Activated CD8-positive, alpha-beta memory T cell treated with anti-CD3 and anti-CD28 coated beads, Interleukin-2, amount 10 ng/mL, durations not matched to agents 7 days and 5 days (primary cell): ENCODE data around the gene ADSS1. TPM values are rescaled to one million over a fixed set of nuclear protein-coding genes. Genes with fewer than 3 reads are reported as not detected.

ENCODE experiments used
- ATAC-seq: fragments of 150-1000 bp; cut with Tn5 transposase; one replicate; pipeline ENCODE4 v1.10.0; 2021; ENCODE audit warnings: moderate library complexity
- CTCF ChIA-PET: fragments of 350-600 bp; sonication (Branson Sonifier 250); formaldehyde crosslinking; loops from one replicate; lab custom pipeline; 2021; ENCODE audit warnings: antibody characterized with exemption; lab: Charles Lee
- DNase-seq: peaks from one replicate; pipeline ENCODE4 v3.0.0-alpha.2; 2020
- H3K27ac Mint-ChIP-seq: one replicate; pipeline ENCODE4 v1.8.0; 2021; ENCODE audit warnings: mild to moderate bottlenecking, mixed read lengths
- H3K27me3 Mint-ChIP-seq: one replicate; pipeline ENCODE4 v1.8.0; 2021; ENCODE audit warnings: mixed read lengths
- H3K36me3 Mint-ChIP-seq: one replicate; pipeline ENCODE4 v1.8.0; 2021; ENCODE audit warnings: mild to moderate bottlenecking, mixed read lengths
- H3K4me1 Mint-ChIP-seq: one replicate; pipeline ENCODE4 v1.8.0; 2021; ENCODE audit warnings: mixed read lengths
- H3K4me3 Mint-ChIP-seq: one replicate; pipeline ENCODE4 v1.8.0; 2021; ENCODE audit warnings: mild to moderate bottlenecking, moderate library complexity, mixed read lengths
- H3K9me3 Mint-ChIP-seq: one replicate; pipeline ENCODE4 v1.8.0; 2022; ENCODE audit warnings: low read depth, mixed read lengths
- total RNA-seq, 2 experiments: library from RNA; stranded (reverse); gene quantifications; one replicate each; pipeline ENCODE4 v1.2.3, GENCODE V29; 2021

Gene ADSS1
- total RNA-seq, 2 experiments from 2014 or later, result 2.5 to 3.5 TPM

- Mint-ChIP-seq H3K4me1 (peaks cover 17% of the 10 kb centered on the region), H3K4me3 (no peak overlapping the region), H3K36me3 (no peaks in the 10 kb centered on the region), H3K27ac (no peak overlapping the region), H3K27me3 (no peaks in the 10 kb centered on the region), H3K9me3 (no peaks in the 10 kb centered on the region)
- CTCF ChIA-PET, result no interaction called here
- ATAC-seq (no peak), DNase-seq (no peak)
These were observed 25.2 kb upstream of the ADSS1 start for GRCh38 chr14:104698688-104699425.

- Mint-ChIP-seq H3K27me3 (no peaks in the 10 kb centered on the region), H3K27ac (no peak overlapping the region), H3K9me3 (no peaks in the 10 kb centered on the region), H3K4me3 (no peak overlapping the region), H3K4me1 (peaks cover 14% of the 10 kb centered on the region), H3K36me3 (peaks cover 2% of the 10 kb centered on the region)
- ATAC-seq, result no peak
- CTCF ChIA-PET, result no interaction called here
- DNase-seq, result no peak
These were observed 24.6 kb upstream of the ADSS1 start for GRCh38 chr14:104699426-104699748.

- no peak for DNase-seq
- no peaks in the 10 kb centered on the region for H3K9me3 Mint-ChIP-seq
- H3K27me3 Mint-ChIP-seq, result no peaks in the 10 kb centered on the region
- peaks cover 2% of the 10 kb centered on the region for H3K36me3 Mint-ChIP-seq
- H3K27ac Mint-ChIP-seq, result no peak overlapping the region
- CTCF ChIA-PET, result interaction anchor here (0.6 to 1.0 kb wide), 2 partner anchors 10 to 17 kb away, joined by 3 read pairs; no protein-coding TSS in a partner anchor
- no peak overlapping the region for H3K4me3 Mint-ChIP-seq
- no peak for ATAC-seq
- H3K4me1 Mint-ChIP-seq, result peaks cover 6% of the 10 kb centered on the region
These were observed 23.8 kb upstream of the ADSS1 start for GRCh38 chr14:104700225-104700651.

GRCh38 chr14:104700747-104701217 lies 23.2 kb upstream of the ADSS1 start:
- CTCF ChIA-PET, result interaction anchor here (0.6 to 1.0 kb wide), 2 partner anchors 11 to 17 kb away, joined by 3 read pairs; no protein-coding TSS in a partner anchor

GRCh38 chr14:104701383-104702076 lies 22.5 kb upstream of the ADSS1 start:
- CTCF ChIA-PET, result no interaction called here
- Mint-ChIP-seq H3K4me1 (no peaks in the 10 kb centered on the region), H3K27me3 (no peaks in the 10 kb centered on the region), H3K4me3 (no peak overlapping the region), H3K9me3 (no peaks in the 10 kb centered on the region), H3K27ac (no peak overlapping the region), H3K36me3 (peaks cover 2% of the 10 kb centered on the region)
- DNase-seq, result no peak
- ATAC-seq, result no peak

More at GRCh38 chr14:104700747-104701217, 23.2 kb upstream of the ADSS1 start:
- Mint-ChIP-seq H3K27ac (no peak overlapping the region), H3K4me1 (peaks cover 2% of the 10 kb centered on the region), H3K27me3 (no peaks in the 10 kb centered on the region), H3K4me3 (no peak overlapping the region), H3K36me3 (peaks cover 2% of the 10 kb centered on the region), H3K9me3 (no peaks in the 10 kb centered on the region)
- DNase-seq, result no peak
- no peak for ATAC-seq

GRCh38 chr14:104702106-104702505 lies 21.9 kb upstream of the ADSS1 start:
- no peak for ATAC-seq
- Mint-ChIP-seq H3K36me3 (peaks cover 2% of the 10 kb centered on the region), H3K4me1 (no peaks in the 10 kb centered on the region), H3K27me3 (no peaks in the 10 kb centered on the region), H3K9me3 (no peaks in the 10 kb centered on the region), H3K27ac (no peak overlapping the region), H3K4me3 (no peak overlapping the region)
- CTCF ChIA-PET, result no interaction called here
- no peak for DNase-seq

GRCh38 chr14:104702673-104703072 lies 21.4 kb upstream of the ADSS1 start:
- Mint-ChIP-seq H3K9me3 (no peaks in the 10 kb centered on the region), H3K36me3 (peaks cover 2% of the 10 kb centered on the region), H3K27ac (no peak overlapping the region), H3K27me3 (no peaks in the 10 kb centered on the region), H3K4me1 (no peaks in the 10 kb centered on the region), H3K4me3 (no peak overlapping the region)
- ATAC-seq (no peak), DNase-seq (no peak)
- CTCF ChIA-PET, result no interaction called here

GRCh38 chr14:104703269-104703668 lies 20.8 kb upstream of the ADSS1 start:
- no peak overlapping the region for H3K27ac Mint-ChIP-seq
- no peak overlapping the region for H3K4me3 Mint-ChIP-seq
- no peaks in the 10 kb centered on the region for H3K4me1 Mint-ChIP-seq
- ATAC-seq (no peak), DNase-seq (no peak)
- H3K9me3 Mint-ChIP-seq, result no peaks in the 10 kb centered on the region
- no peaks in the 10 kb centered on the region for H3K27me3 Mint-ChIP-seq
- H3K36me3 Mint-ChIP-seq, result peaks cover 2% of the 10 kb centered on the region
- CTCF ChIA-PET, result no interaction called here

GRCh38 chr14:104704252-104704651 lies 19.8 kb upstream of the ADSS1 start:
- CTCF ChIA-PET, result no interaction called here
- no peak overlapping the region for H3K27ac Mint-ChIP-seq
- DNase-seq, result no peak
- ATAC-seq, result no peak
- H3K9me3 Mint-ChIP-seq, result no peaks in the 10 kb centered on the region
- no peaks in the 10 kb centered on the region for H3K27me3 Mint-ChIP-seq
- no peaks in the 10 kb centered on the region for H3K4me1 Mint-ChIP-seq
- H3K36me3 Mint-ChIP-seq, result peaks cover 2% of the 10 kb centered on the region
- no peak overlapping the region for H3K4me3 Mint-ChIP-seq

GRCh38 chr14:104705340-104706047 lies 18.5 kb upstream of the ADSS1 start:
- H3K4me3 Mint-ChIP-seq, result no peak overlapping the region
- H3K4me1 Mint-ChIP-seq, result no peaks in the 10 kb centered on the region

GRCh38 chr14:104706733-104707607 lies 17.1 kb upstream of the ADSS1 start:
- DNase-seq (no peak), ATAC-seq (no peak)
- no peak overlapping the region for H3K4me3 Mint-ChIP-seq
- H3K36me3 Mint-ChIP-seq, result peaks cover 2% of the 10 kb centered on the region
- no peaks in the 10 kb centered on the region for H3K9me3 Mint-ChIP-seq
- no peaks in the 10 kb centered on the region for H3K27me3 Mint-ChIP-seq
- no peak overlapping the region for H3K27ac Mint-ChIP-seq
- H3K4me1 Mint-ChIP-seq, result no peaks in the 10 kb centered on the region
- CTCF ChIA-PET, result interaction anchor here (0.8 to 2.3 kb wide), 4 partner anchors 11 to 60 kb away, joined by 3 to 7 read pairs (median 3); no protein-coding TSS in a partner anchor

More at GRCh38 chr14:104705340-104706047, 18.5 kb upstream of the ADSS1 start:
- H3K9me3 Mint-ChIP-seq, result no peaks in the 10 kb centered on the region
- DNase-seq (no peak), ATAC-seq (no peak)
- CTCF ChIA-PET, result interaction anchor here (0.6 to 2.3 kb wide), 5 partner anchors 10 to 54 kb away, joined by 3 to 7 read pairs (median 3); no protein-coding TSS in a partner anchor
- H3K36me3 Mint-ChIP-seq, result peaks cover 2% of the 10 kb centered on the region
- H3K27me3 Mint-ChIP-seq, result no peaks in the 10 kb centered on the region
- no peak overlapping the region for H3K27ac Mint-ChIP-seq
